GM19025 (cell line): ENCODE measurements around the gene KIAA0319L.

Experiments used
- ATAC-seq: cut with Tn5 transposase; IDR thresholded peaks from one replicate; pipeline ENCODE4 v1.9.1; 2021; ENCODE audit warnings: mild to moderate bottlenecking, low read depth, moderate library complexity; ENCODE audit not compliant: unreplicated experiment

KIAA0319L gene

DNA sequence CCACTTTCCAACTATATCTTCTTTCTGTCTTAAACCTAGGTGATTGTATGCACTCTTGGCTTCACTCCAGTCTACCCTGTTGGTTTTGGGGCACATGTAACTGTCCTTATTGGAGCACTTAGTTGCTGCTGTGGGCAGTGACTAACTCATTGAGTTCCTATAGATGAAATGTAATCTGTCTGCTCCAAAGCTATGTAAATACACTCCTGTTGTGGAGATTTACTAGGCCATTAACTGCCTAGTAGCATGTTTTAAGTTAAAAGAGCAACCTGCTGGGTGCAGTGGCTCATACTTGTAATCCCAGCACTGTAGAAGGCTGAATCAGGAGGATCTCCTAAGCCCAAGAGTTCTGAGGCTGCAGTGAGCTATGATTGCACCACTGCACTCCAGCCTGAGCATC lies 151.1 kb downstream of the KIAA0319L start:
- no peak for ATAC-seq

DNA sequence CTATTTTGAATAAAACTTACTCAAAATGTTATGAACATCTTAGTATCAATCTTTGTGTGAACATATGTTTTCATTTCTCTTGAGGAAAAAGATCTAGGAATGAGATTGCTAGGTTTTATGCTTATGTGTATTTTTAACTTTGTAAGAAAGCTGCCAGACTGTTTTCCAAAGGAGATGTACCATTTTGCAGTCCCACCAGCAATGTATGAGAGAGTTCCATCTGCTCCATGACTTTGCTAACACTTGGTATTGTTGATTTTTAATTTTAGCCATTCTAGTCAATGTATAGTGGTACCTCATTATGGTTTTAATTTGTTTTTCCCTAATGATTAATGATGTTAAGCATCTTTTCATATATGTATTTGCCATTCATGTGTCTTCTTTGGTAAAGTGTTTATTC lies 156.2 kb downstream of the KIAA0319L start:
- ATAC-seq = no peak

DNA sequence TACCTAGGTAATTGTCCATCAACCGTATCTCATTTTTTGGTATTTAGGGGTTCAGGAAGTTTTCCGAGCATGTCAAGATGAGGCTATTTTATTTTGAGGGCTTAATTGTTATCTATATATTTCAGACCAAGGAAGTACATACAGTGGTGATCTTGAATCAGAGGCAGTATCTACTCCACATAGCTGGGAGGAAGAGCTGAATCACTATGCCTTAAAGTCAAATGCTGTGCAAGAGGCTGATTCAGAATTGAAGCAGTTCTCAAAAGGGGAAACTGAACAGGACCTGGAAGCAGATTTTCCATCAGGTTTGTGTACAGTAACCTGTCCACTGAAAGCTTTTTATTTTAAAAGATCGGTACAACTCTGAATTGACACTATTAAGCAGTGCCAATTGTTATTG lies 158.5 kb downstream of the KIAA0319L start:
- no peak for ATAC-seq

DNA sequence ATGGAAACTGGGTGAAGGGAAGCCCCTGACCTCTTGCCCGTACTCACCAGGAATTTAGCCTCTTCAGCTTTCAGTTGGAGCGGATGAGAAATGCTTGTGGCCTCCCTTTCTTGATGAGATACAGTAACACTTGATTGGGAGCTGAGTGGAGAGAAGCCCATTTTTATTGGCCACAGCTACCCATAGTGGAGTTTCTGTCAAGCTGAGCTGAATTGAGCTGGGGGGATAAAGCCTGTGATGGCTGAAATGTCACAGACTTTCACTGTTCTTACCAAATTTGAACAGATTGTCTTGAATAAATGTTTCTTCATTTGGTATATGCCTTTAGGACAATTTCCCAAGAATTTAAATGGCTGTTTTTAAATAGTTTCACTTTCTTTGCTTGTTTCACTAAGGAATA lies 162.8 kb downstream of the KIAA0319L start:
- no peak for ATAC-seq

DNA sequence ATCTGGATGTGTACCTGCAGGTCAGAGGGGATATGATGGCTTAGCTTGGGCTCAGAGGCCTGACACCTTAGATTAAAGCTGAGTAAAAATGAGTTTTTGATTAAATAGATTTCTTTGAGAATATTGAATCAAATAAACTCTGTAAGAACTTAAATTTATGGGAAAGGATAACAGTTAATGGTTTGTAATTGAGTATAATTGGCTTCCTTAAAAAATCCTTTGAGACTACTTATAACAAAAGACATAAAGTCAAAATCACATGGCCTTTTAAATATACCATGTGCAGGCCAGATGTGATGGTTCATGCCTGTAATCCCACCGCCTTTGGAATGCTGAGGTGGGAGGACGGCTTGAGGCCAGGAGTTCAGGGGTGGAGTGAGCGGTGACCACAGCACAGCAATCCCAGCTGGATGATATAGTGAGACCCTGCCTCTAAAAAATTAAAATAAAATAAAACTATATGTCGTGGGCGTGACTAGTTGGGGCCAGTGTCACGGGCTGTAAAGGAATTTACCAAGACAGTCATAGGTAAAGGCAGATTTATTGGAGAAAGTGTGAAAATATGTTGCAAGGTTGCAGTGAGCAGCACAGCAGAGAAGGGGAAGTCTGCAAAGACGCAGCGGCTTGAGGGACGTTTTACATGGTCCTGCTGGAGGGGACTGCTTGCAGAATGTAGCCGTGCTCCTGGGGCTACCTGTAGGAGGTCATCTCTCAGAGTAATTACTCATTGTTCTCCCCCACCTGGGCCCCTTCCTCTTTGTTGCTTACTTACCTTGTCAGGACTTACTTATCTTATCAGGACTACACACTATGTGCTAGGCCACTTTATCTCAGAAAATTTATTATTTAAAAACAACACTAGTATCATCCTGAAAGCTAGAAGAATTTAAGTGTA lies 166.4 kb downstream of the KIAA0319L start:
- ATAC-seq = no peak

DNA sequence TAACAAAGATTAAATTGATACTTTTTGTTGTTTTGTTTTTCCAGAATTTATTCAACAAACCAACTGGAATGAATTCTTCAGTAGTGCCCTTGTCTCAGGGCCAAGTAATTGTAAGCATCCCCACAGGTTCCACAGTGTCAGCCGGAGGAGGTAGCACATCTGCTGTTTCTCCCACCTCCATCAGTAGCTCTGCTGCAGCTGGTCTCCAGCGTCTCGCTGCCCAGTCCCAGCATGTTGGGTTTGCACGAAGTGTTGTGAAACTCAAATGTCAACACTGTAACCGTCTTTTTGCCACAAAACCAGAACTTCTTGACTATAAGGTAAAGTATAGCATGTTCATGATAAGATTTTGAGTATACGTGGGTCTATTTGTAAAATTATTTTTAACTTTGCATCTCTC lies 170.2 kb downstream of the KIAA0319L start:
- ATAC-seq = no peak

DNA sequence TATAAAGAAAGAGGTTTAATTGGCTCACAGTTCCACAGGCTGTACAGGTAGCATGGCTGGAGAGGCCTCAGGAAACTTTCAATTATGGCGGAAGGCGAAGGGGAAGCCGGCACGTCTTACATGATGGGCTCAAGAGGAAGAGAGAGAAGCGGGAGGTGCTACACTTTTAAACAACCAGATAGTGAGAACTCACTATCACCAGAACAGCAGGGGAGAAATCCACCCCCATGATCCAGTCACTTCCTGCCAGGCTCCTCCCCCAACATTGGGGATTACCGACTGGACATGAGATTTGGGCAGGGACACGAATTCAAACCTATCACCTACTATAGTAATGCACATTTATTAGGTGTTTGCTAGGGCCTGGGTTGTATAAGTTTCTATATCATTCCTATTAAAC lies 170.9 kb downstream of the KIAA0319L start:
- no peak for ATAC-seq
